Hippocampal formation (tissue), 2 donors: ENCODE measurements around the gene PCCA.
"Not testable (repeated sequence)": the region's sequence is repeated elsewhere in the genome, so short reads cannot be mapped to it uniquely, and the experiment has no call there.

Source experiments
- DNase-seq, 2 donors: peaks; one replicate each; lab custom pipeline; 2025; lab: John Stamatoyannopoulos, UW

Gene PCCA, protein sequence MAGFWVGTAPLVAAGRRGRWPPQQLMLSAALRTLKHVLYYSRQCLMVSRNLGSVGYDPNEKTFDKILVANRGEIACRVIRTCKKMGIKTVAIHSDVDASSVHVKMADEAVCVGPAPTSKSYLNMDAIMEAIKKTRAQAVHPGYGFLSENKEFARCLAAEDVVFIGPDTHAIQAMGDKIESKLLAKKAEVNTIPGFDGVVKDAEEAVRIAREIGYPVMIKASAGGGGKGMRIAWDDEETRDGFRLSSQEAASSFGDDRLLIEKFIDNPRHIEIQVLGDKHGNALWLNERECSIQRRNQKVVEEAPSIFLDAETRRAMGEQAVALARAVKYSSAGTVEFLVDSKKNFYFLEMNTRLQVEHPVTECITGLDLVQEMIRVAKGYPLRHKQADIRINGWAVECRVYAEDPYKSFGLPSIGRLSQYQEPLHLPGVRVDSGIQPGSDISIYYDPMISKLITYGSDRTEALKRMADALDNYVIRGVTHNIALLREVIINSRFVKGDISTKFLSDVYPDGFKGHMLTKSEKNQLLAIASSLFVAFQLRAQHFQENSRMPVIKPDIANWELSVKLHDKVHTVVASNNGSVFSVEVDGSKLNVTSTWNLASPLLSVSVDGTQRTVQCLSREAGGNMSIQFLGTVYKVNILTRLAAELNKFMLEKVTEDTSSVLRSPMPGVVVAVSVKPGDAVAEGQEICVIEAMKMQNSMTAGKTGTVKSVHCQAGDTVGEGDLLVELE

DNA sequence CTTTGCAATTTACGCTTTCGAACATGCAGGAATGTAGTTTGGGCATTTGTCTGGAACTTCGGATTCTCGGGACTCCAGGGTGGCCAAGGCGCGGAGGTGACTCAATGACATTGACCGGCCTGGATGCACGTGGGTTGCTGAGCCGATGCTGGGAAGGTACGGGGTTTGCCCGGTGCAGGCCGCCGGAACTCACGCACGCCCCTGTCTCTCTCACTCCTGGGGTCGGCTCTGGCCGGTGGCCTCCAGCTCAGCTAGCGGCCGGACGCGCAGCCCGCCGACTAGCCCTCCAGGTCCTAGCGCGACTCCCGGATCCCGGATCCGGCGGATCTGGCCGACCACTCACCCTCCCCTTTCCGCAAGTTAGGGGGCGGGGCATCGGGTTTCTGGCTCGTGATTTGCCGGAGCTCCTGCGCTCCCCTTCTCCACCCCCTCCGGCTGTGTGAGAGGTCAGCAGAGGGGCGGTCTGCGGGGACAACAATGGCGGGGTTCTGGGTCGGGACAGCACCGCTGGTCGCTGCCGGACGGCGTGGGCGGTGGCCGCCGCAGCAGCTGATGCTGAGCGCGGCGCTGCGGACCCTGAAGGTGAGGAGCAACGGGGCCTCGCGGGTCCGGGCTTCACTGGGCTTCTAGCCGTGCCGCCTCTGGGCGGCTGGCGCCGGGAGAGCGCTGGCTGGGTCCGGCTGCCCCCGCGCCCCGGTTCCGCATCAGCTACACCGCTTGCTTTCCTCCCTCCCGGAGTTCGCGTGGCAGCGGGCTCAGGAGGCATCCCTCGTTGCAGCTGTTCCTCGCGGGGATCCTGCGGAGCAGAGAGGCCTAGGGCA is at the start of gene PCCA:
Gene PCCA, plus strand, starts transcription at position 450 of the 821 bp plus-strand sequence. Its CDS starts 28 bp downstream, at position 478.
- peak; percentile 94 for DNase-seq

DNA sequence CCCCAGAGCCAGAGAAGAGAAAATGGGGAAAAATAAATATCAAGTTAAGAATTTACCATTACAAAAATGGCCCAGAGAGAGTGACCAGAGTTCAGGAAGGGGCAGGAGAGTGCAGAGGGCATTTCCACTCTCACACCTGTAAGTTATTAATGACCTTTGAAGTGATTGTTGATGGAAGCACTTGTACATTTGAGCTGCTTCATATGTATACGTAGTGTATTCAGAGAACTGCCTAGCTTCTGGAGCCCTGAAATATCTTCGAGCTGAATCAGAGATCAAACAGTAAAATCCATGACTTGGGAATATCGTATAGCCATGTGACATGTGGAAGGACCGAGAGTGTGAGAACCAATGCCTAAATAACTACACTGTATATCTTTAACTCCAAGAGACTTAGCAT is 49.2 kb upstream of the PCCA start:
- no peak for DNase-seq

DNA sequence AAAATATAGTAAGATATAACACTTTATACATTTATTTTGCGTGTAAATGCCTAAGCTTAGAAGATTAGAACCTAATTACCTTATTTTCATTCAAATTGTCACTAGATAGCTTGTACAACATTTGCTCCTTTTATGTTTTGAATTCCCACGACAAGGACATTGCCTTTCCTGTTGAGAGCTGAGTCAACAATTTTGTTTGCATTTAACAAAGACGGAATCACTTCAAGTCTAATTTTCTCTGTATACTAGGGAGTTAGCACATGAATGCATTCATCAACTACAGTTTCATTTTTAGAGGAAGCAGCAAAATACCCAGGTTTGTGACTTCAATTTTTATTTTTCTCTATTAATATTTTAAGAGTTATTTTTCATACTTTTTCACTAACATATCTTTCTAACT is 48.7 kb upstream of the PCCA start:
- no peak for DNase-seq

DNA sequence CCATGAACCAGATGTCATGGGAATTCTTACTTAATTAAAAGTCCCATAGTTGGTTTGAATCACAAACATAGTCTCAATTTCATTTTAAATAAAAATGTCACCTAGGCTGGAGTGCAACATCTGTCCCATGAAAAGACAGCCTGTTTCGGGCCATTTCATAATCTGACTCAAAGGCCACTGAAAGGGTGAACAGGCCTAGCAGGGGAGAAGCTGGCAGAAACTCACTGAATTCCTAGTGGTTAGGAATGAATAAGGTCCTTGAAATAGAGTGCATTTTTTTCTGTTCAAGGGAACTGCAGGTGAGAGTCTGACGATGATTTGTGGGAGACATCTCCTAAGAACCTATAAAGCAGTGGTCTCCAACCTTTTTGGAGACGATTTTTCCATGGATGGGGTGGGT is 44.0 kb upstream of the PCCA start:
- no peak for DNase-seq

DNA sequence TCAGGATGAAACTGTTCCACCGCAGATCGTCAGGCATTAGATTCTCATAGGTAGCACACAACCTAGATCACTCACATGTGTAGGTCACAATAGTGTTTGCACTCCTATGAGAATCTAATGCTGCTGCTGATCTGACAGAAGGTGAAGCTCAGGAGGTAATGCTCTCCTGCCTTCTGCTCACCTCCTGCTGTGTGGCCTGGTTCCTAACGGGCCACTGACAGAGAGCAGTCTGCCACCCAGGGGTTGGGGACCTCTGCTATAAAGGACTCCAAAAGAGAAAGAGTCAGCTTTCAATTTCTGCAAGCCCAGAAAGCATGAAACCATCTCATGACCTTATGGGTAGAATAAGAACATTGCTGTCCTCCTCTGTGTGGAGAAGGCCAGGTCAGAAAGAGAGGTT is 43.5 kb upstream of the PCCA start:
- DNase-seq, result no peak

DNA sequence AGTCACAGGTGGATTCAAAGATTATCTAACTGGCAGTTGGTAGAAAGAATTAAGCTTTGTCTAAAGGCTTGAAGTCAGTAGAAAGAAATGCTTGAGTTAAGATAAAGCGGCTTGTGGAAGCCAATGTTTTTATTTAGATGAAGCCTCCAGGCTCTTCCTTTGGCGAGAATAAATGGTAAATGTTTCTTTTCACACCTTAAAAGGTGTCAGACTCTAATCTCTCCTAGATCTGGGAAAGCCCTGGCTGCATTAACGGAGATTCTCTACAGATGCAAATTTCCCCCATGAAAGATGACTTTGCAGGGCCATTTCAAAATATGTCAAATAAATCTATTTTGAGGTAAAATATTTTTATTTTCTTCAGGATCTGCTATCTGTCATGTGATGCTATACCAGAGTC is 37.8 kb upstream of the PCCA start:
- DNase-seq, result no peak

DNA sequence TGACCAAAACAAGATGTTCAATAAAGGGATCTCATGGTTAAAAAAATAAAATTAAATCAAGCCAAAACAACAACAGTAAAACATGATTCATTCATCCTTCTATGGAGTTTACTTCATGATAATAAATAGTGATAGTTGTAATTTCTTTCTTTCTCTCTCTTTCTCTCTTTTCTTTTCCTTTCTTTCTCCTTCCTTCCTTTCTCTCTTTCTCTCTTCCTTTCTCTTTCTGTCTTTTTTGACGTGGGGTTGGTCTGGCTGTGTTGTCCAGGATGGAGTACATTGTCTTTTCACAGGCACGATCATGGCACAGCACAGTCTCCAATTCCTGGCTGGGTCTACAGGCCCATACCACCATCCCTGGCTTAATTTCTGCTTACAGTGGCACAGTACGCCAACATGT is 29.1 kb upstream of the PCCA start:
- DNase-seq, result no peak

DNA sequence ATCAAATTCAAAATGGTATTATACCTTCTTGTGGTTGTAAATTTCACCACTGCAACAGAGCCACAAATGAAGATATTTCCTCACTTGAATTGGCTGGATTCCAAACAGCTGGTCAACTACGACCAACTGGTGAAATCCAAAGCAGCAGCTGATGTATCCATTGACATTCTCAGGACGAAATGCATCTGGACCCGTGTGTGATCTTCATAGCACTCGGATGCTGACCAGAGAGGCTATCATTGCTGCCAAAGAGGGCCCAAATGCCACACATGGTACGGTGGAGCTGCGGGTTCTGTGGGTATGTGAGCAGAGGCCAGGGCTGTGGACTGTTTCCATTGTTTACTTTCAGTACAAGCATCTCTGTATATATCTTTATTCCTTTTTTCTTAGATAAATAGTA is 25.6 kb upstream of the PCCA start:
- DNase-seq, result no peak

DNA sequence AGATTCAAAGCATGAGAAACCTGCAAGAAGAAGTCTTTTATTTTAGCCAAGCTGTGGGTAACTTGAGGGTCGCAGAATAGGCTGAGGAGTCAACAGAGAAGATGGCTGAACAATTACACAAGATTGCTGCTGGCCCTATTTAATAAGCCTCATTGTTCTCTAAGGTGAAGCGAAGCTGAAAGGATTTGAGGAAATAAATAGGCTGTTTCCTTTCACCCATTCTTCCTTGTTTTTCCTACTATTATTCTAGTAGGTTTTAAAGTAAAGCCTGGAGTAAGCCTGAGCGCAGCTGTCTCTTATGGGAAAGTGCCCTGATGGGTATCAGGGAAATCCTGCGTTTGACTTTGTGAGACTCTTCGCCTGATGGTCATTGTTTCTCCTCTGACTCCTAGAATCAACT is 25.0 kb upstream of the PCCA start:
- no peak for DNase-seq

DNA sequence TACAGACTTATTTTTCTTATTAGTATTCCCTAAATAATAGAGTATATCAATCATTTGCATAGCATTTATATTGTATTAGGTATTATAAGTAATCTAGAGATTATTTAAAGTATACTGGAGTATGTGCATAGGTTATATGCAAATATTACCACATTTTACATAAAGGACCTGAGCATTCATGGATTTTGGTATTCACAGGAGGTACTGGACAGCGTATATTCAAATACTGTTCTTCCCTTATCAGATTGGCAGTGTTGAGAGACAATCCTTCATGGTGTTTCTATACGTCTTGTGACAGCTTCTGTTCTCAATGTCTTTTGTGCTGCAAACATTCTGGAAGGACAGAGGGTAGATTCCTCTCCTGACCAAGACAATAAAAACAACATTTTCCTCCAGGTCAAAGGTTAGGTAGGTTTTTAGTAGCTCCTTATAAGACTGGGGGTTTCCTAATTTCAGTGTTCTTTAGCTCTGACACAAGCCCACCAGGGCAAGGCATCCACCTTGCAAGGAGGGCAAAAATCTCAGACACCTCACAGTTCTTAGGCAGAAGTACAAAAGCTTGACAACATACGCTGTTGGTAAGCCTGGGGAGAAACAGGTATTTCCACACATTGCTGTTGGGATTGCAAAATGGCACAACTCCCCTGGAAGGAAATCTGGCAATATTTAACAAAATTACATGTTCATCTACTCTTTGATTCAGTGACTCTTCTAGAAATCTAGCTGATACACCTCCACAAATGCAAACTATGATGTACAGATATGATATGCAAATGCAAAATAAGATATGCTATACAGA is 20.6 kb upstream of the PCCA start:
- DNase-seq, result no peak

DNA sequence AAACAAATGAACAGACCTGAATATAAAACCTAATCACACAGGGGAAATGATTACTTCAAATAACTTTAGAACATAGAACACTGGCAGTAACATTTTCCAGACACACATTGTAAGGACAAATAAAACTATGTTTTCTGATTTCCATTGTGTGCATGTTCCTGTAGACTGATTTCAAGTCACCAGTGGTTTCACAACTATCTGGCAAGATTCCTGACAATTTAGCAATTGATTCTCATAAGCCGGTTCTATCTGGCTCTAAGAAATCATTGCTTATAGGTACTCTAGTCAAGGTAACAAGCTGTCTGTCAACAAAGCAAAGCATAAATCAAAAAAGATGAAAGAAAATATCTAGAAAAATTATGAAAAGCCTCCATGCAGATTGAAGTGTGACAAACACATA is 19.6 kb upstream of the PCCA start:
- no peak for DNase-seq

DNA sequence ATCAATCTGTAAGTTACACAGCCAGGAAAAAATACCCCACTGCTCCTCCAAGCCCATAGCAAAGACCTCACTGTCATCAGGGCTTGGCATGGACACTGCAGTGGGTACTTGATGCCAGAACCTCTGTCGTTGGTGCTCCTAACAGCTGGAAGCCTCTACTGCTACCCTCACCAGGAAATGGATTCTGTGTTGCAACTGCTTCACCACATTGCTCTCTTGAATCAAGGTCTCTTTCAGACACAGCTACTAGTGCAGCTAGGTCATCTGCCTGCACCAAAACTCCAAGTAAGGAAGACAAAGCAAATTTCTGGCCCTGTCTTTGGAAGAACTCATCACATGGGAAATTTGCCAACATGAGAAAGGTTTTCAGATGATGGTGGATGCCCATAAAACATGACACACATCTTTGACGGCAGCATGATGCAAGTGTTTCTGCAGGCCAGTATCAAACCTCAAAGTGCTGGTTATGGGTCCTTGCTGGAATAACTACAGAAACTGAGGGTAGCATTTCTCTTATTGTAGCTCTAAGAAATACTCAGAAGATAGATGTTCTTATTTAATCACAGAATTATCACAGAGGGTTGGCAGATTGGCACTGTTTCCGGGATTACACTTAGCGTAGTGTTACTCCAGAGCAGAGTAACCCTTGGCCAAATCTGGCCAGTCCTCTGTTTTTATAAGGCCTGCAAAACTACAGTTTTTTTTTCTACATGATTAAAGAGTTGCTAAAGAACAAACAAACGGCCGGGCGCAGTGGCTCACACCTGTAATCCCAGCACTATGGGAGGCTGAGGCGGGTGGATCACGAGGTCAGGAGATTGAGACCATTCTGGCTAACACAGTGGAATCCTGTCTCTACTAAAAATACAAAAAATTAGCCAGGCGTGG is 12.9 kb upstream of the PCCA start:
- DNase-seq, result no peak

DNA sequence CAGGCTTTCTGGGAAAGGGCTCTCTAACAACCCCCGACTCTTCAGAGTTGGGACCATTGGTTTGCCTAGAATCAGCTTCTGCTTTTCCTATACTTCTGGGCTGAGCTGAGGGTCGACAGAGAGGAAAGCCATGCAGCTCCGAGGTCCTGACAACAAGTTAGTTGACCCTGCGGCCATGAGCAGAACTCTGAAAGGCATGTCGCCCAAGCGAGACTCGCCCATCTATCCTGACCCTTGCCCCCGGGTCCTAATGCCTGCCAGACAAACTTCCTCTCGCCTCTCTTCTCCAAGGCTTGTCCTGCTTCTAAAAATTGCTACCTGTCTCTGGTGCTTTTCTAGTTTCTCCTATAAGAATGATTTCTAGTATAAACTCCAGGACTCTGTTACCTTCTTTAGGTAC is 9.9 kb upstream of the PCCA start:
- not testable (repeated sequence) for DNase-seq

DNA sequence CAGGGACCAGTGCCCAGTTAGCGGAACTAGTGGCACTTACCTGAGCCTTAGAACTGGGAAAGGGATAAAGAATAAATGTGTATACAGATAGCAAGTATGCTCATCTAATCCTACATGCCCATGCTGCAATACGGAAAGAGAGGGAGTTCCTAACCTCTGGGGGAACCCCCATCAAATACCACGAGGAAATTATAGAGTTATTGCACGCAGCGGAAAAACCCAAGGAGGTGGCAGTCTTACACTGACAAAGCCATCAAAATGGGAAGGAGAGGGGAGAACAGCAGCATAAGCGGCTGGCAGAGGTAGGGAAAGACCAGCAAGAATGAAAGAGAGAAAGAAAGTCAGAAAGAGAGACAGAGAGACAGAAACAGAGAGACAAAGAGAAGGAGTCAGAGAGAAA is 5.5 kb upstream of the PCCA start:
- not testable (repeated sequence) for DNase-seq

DNA sequence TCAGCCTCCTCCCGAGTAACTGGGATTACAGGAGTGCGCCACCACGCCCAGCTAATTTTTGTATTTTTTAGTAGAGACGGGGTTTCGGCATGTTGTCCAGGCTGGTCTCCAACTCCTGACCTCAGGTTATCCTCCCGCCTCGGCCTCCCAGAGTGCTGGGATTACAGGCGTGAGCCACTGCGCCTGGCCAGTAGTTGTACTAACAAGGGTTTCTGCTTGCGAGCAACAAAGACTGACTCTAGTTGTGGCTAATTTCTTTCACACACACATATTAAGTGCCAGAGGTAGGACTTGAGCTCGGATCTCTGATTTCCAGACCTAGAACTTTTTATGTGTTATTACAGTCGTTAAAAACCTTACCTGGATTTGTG is 635 bp upstream of the PCCA start:
- no peak for DNase-seq

DNA sequence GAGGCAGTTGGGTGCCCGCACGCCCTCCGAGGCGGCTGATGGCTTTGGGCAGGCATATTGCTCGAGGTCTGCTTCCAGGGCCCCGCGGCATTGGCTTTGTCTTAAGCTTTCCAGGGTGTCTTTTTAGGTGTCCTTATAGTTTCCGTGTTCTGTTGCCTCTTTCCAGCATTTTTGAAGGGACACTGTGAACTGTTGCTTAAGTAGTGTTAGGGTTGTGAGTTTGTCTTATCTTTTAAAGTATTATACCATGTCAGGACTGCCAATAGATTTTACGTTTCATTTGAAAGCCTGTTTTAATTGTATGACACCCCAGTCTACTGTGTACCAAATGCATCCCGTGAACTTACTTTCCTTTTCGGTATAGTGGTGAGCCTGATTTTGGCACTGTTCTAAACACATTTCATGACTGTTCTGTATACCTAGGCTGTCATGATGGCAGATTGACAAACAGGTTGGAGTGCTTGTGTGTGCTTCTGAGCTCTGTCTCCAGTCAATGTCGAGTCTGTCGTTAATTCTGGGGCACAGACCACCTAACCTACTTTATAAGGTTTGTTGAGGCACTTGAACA is 656 bp downstream of the PCCA start:
- no peak for DNase-seq

DNA sequence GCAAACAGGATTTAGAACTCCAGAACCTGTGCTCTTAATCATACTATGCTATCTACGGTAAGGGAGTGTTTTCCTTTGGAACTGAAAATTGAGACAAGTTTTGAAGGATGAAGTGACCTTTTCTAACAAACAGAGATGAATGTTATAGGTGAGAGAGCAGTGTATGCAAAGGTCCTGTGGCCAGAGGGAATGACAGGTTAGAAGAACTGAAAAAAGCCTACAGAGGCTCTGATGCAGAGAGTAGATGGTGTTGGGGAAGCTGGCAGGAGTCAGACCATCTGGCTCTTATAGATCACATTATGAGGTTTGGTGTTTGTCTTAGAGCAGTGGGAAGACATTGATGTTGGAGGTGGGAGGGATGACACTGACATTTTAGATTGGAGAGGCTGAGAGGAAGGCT is 2.0 kb downstream of the PCCA start:
- no peak for DNase-seq

DNA sequence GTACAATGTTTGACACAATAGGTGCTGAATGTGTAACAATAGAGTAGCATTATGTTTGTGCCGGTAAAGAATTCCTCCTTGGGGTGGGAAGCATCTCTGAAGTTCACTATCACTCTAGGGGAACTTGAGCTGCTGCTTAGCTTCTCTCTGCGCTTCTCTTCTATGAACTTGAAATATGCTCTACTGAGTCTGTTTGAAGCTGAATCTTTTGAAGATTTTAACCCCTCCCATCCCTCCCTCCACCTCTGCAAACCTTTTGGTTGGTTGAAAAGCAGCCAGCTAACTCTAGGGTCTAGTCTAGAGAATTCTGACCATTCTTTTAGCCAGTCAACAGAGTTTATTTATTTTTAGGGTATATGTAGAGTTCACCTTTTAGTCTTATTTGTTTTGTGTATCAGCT is 2.5 kb downstream of the PCCA start:
- no peak for DNase-seq

DNA sequence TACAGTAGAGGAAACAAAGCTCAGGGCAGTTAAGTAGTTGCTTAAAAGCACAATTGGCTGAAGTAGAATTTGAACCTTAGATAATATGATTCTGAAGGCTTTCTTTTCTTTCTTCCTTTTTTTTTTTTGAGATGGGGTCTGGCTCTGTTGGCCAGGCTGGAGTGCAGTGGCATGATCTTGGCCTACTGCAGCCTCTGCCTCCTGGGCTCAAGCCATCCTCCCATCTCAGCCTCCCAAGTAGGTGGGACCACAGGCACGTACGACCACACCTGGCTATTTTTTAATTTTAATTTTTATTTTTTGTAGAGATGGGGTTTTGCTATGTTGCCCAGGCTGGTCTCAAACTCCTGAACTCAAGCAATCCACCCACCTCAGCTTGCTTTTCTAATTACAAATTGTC is 3.4 kb downstream of the PCCA start:
- DNase-seq, result not testable (repeated sequence)

DNA sequence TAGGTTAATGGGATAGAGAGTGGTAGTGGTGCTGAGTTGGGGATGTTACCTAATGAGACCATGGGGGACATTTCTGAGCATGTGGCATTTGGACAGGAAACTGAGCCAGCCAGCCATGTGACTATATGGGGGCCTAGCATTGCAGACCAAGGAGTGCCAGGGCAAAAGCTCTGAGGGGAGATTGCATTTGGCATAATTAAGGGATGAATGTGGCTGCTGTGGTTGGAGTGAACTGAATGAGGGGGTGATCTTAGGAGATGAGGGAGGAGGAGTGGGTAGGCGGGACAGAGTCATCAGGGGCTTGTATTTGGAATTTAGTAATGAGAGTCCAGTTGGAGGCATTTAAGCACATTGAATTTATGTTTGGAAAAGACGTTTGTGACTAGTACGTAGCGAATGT is 6.6 kb downstream of the PCCA start:
- DNase-seq, result no peak

DNA sequence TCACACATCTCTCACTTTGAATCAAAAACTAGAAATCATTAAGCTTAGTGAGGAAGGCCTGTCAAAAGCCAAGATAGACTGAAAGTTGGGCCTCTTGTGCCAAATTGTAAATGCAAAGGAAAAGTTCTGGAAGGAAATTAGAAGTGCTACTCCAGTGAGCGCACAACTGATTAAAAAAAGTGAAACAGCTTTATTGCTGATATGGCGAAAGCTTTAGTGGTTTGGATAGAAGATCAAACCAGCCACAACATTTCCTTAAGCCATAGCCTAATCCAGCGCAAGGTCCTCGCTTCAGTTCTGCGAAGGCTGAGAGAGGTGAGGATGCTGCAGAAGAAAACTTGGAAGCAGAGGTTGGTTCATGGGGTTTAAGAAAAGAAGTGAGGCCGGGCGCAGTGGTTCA is 7.6 kb downstream of the PCCA start:
- no peak for DNase-seq
